Astrocyte (in vitro differentiated cells and primary cell): Measurements from ENCODE around the gene BABAM1. TPM values are rescaled to one million over a fixed set of nuclear protein-coding genes. Genes with fewer than 3 reads are reported as not detected.

Experiments
- DNase-seq: peaks from one replicate; pipeline ENCODE4 v3.0.0-alpha.2; 2010; ENCODE audit warnings: low read depth
- FAIRE-seq: peaks from 2 replicates; lab custom pipeline; 2011; peaks lifted over from hg19 to GRCh38; lab: Jason Lieb, UNC
- H2AFZ ChIP-seq: 2 replicates; pipeline ENCODE4 v1.6.0; 2012; ENCODE audit warnings: low read depth, low read length, inconsistent platforms
- H3K27ac ChIP-seq: 2 replicates; pipeline ENCODE4 v1.5.1; 2011; ENCODE audit warnings: low read depth, low read length, inconsistent platforms
- H3K27me3 ChIP-seq: 2 replicates; pipeline ENCODE4 v1.6.0; 2011; ENCODE audit warnings: low read length, inconsistent platforms; ENCODE audit not compliant: insufficient read depth
- H3K36me3 ChIP-seq: 2 replicates; pipeline ENCODE4 v1.5.1; 2011; ENCODE audit warnings: low read length, inconsistent platforms; ENCODE audit not compliant: insufficient read depth
- H3K4me1 ChIP-seq: 2 replicates; pipeline ENCODE4 v1.5.1; 2011; ENCODE audit warnings: low read length, inconsistent platforms; ENCODE audit not compliant: insufficient read depth
- H3K4me2 ChIP-seq: 2 replicates; pipeline ENCODE4 v1.6.0; 2012; ENCODE audit warnings: low read length, inconsistent platforms
- H3K4me3 ChIP-seq: 2 replicates; pipeline ENCODE4 v1.5.1; 2011; ENCODE audit warnings: low read depth, mild to moderate bottlenecking, low read length, inconsistent platforms; ENCODE audit not compliant: insufficient read depth
- H3K79me2 ChIP-seq: 2 replicates; pipeline ENCODE4 v1.6.0; 2012; ENCODE audit warnings: mild to moderate bottlenecking, low read length, inconsistent platforms; ENCODE audit not compliant: insufficient read depth
- H3K9ac ChIP-seq: 2 replicates; pipeline ENCODE4 v1.6.0; 2012; ENCODE audit warnings: mild to moderate bottlenecking, low read length, inconsistent platforms
- H3K9me3 ChIP-seq: 2 replicates; pipeline ENCODE4 v1.5.1; 2012; ENCODE audit warnings: low read depth, mild to moderate bottlenecking, low read length, inconsistent platforms; ENCODE audit not compliant: insufficient read depth
- H4K20me1 ChIP-seq: 2 replicates; pipeline ENCODE4 v1.6.0; 2012; ENCODE audit warnings: low read length, inconsistent platforms; ENCODE audit not compliant: insufficient read depth
- H3K27ac Mint-ChIP-seq: one replicate; pipeline ENCODE4 v1.8.0; 2021; ENCODE audit warnings: mild to moderate bottlenecking, mixed read lengths; ENCODE audit not compliant: unreplicated experiment
- H3K27me3 Mint-ChIP-seq: one replicate; pipeline ENCODE4 v1.8.0; 2021; ENCODE audit warnings: low read depth, mixed read lengths; ENCODE audit not compliant: unreplicated experiment
- H3K36me3 Mint-ChIP-seq: one replicate; pipeline ENCODE4 v1.8.0; 2021; ENCODE audit warnings: low read depth, mixed read lengths; ENCODE audit not compliant: unreplicated experiment
- H3K4me1 Mint-ChIP-seq: one replicate; pipeline ENCODE4 v1.8.0; 2021; ENCODE audit warnings: low read depth, mixed read lengths; ENCODE audit not compliant: unreplicated experiment
- H3K4me3 Mint-ChIP-seq: one replicate; pipeline ENCODE4 v1.8.0; 2021; ENCODE audit warnings: mild to moderate bottlenecking, moderate library complexity, mixed read lengths; ENCODE audit not compliant: unreplicated experiment
- H3K9me3 Mint-ChIP-seq: one replicate; pipeline ENCODE4 v1.8.0; 2021; ENCODE audit warnings: mild to moderate bottlenecking, mixed read lengths; ENCODE audit not compliant: unreplicated experiment
- EZH2 ChIP-seq: IDR thresholded peaks from 2 replicates; pipeline ENCODE4 v1.6.1; 2012; ENCODE audit warnings: mild to moderate bottlenecking, low read length, inconsistent platforms; ENCODE audit not compliant: insufficient read depth
- total RNA-seq: library from RNA; stranded (reverse); gene quantifications from 2 replicates; pipeline ENCODE4 v1.2.1, GENCODE V29; 2021
- TF ChIP-seq, protein P1 (sequence below): IDR thresholded peaks from 2 replicates; pipeline ENCODE4 v1.5.1; 2011; ENCODE audit warnings: low read depth, mild to moderate bottlenecking, inconsistent platforms, low read length, moderate library complexity; ENCODE audit not compliant: insufficient read depth

Gene BABAM1
- total RNA-seq, 1 donor from 2014 or later: 112 TPM

DNA sequence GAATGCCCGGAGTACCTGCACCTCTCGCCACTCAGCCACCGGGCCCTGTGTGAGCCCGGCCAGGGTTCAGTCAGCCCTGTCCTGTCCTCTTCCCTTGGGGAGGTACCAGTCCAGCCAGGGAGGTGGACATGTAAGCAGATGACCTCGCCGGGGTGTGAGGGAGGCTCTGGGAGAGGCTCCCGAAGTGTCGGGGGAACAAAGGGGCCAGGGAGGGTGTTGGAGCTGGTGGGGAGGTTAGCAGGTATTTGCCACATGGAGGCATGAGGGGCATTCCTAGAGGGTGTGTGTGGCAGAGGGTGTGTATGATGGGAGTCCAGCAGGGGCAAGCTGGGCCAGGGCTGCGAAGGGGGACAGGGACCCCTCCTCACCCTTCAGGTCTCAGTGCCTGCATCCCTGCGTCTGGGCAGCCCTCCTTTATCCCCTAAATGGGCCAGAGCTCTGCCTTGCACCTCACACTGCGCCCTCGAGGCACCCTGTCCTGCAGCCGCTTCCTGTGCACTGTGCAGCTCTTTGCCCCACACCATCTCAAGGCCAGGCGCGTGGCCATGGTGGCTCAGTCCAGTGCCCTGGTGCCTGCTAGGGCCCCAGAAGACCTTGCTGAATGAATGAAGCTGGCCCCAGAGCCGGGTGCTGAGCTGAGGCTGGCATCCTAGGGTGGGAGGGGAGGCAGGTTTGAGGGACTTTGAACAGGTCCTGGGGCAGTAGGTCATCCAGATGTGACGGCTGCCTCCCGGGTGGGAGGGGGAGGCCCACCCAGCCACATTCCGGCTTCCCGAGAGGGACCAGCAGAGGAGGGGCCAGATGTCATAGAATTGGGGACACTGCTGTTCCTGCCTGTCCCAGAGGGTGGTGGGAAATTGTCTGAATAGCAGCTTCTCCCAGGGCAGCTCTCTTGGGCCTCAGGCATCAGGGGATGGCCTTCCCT is 45.2 kb downstream of the BABAM1 start:
- peaks cover 22% of the 10 kb centered on the region for H3K4me1 Mint-ChIP-seq
- TF ChIP-seq, protein P1, sequence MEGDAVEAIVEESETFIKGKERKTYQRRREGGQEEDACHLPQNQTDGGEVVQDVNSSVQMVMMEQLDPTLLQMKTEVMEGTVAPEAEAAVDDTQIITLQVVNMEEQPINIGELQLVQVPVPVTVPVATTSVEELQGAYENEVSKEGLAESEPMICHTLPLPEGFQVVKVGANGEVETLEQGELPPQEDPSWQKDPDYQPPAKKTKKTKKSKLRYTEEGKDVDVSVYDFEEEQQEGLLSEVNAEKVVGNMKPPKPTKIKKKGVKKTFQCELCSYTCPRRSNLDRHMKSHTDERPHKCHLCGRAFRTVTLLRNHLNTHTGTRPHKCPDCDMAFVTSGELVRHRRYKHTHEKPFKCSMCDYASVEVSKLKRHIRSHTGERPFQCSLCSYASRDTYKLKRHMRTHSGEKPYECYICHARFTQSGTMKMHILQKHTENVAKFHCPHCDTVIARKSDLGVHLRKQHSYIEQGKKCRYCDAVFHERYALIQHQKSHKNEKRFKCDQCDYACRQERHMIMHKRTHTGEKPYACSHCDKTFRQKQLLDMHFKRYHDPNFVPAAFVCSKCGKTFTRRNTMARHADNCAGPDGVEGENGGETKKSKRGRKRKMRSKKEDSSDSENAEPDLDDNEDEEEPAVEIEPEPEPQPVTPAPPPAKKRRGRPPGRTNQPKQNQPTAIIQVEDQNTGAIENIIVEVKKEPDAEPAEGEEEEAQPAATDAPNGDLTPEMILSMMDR: no peak
- no peak for TF ChIP-seq EZH2
- no peaks in the 10 kb centered on the region for H3K27me3 Mint-ChIP-seq
- FAIRE-seq (no peak), DNase-seq (no peak)
- Histone ChIP-seq H3K4me3 (peak overlapping the region; percentile 22), H3K9me3 (no peaks in the 10 kb centered on the region), H3K27ac (peak overlapping the region; percentile 85), H3K9ac (peak overlapping the region; percentile 77), H3K4me2 (peak overlapping the region; percentile 78), H3K27me3 (no peaks in the 10 kb centered on the region), H4K20me1 (peaks cover 47% of the 10 kb centered on the region), H2AFZ (no peak overlapping the region), H3K79me2 (peaks cover 51% of the 10 kb centered on the region), H3K36me3 (peaks cover 3% of the 10 kb centered on the region), H3K4me1 (peaks cover 24% of the 10 kb centered on the region)
- H3K4me3 Mint-ChIP-seq: peak overlapping the region; percentile 75
- H3K9me3 Mint-ChIP-seq: no peaks in the 10 kb centered on the region
- H3K36me3 Mint-ChIP-seq: peaks cover 10% of the 10 kb centered on the region
- H3K27ac Mint-ChIP-seq: peak overlapping the region; percentile 83

DNA sequence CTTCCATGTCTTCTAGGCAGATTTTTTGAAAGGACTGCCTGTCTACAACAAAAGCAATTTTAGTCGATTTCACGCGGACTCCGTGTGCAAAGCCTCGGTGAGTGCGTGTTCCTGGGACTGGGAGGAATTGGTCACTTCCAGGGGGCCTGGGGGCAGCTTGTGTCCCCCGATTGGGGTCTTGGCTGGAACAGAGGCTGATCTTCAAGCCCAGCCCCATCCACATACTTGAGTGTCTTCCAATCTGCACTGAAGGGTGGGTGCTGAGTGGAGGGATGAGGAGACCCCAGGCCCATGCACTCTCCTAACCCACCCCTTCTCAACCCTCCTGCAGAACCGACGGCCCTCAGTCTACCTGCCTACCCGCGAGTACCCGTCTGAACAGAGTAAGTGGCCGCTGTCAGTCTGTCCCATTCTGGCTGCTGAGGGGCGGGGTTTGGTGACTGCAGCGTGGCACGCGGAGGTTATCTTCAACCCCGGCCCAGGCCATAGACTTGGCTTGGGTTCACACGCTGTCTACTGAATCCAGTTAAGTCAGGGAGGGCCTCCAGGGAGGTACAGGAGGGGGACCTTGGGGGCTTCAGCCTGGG is 46.9 kb downstream of the BABAM1 start:
- Histone ChIP-seq H4K20me1 (peaks cover 51% of the 10 kb centered on the region), H3K4me1 (peaks cover 24% of the 10 kb centered on the region), H3K4me3 (no peak overlapping the region), H3K79me2 (peaks cover 51% of the 10 kb centered on the region), H3K9ac (no peak overlapping the region), H3K27me3 (no peaks in the 10 kb centered on the region), H3K4me2 (no peak overlapping the region), H2AFZ (no peak overlapping the region), H3K9me3 (no peaks in the 10 kb centered on the region), H3K27ac (no peak overlapping the region), H3K36me3 (peaks cover 3% of the 10 kb centered on the region)
- no peaks in the 10 kb centered on the region for H3K9me3 Mint-ChIP-seq
- FAIRE-seq: no peak
- no peak overlapping the region for H3K4me3 Mint-ChIP-seq
- no peaks in the 10 kb centered on the region for H3K27me3 Mint-ChIP-seq
- DNase-seq: no peak
- H3K4me1 Mint-ChIP-seq: peaks cover 22% of the 10 kb centered on the region
- peaks cover 10% of the 10 kb centered on the region for H3K36me3 Mint-ChIP-seq
- TF ChIP-seq, protein P1: no peak
- no peak for TF ChIP-seq EZH2
- H3K27ac Mint-ChIP-seq: no peak overlapping the region
